Tibial artery (tissue), 4 donors: ENCODE data around the gene CFAP61.

Experiments
- DNase-seq, 2 donors: peaks; one replicate each; pipeline ENCODE4 v3.0.0-alpha.2; 2019
- H3K27ac ChIP-seq, 2 donors: fragments of 200-600 bp; sonication (generic) in 1 of 2; 1 replicate in 1 of 2; 2 replicates in 1 of 2; pipeline ENCODE4 v1.5.1; 2018 to 2019; ENCODE audit warnings: mild to moderate bottlenecking in 1 of 2
- H3K27me3 ChIP-seq, 2 donors: fragments of 200-600 bp; sonication (generic) in 1 of 2; one replicate each; pipeline versions ENCODE4 v1.5.1 to v1.6.0; 2016 to 2019
- H3K36me3 ChIP-seq, 3 donors: fragments of 200-600 bp; sonication (generic) in 2 of 3; one replicate each; pipeline ENCODE4 v1.5.1; 2016 to 2019; ENCODE audit warnings: mild to moderate bottlenecking in 2 of 3
- H3K4me1 ChIP-seq, 4 donors: fragments of 200-600 bp; sonication (generic) in 2 of 4; 1 replicate in 3 of 4; 2 replicates in 1 of 4; pipeline ENCODE4 v1.5.1; 2016 to 2019
- H3K4me3 ChIP-seq, 2 donors: fragments of 200-600 bp; sonication (generic) in 1 of 2; 1 replicate in 1 of 2; 2 replicates in 1 of 2; pipeline ENCODE4 v1.5.1; 2018 to 2019; ENCODE audit warnings: mild to moderate bottlenecking in 2 of 2
- H3K9me3 ChIP-seq, 3 donors: fragments of 200-600 bp; sonication (generic) in 1 of 3; one replicate each; pipeline ENCODE4 v1.5.1; 2016 to 2019
- CTCF ChIP-seq, 2 experiments: fragments of 200-600 bp in 1 of 2; fragments of 450-650 bp in 1 of 2; IDR thresholded peaks; one replicate each; pipeline ENCODE4 v1.5.1; 2017 to 2019; ENCODE audit warnings: antibody characterized with exemption in 2 of 2, mild to moderate bottlenecking in 1 of 2, moderate library complexity in 1 of 2
- intact Hi-C: fragments of 100-400 bp; cut with DNase I; formaldehyde crosslinking; loops from one replicate; pipeline ENCODE4 v1.15.0; 2023; ENCODE audit warnings: low total_unique reads

The CFAP61 gene

GRCh38 chr20:20393207-20394120, 341.1 kb downstream of the CFAP61 start:
- intact Hi-C loops: no loop called here
- TF ChIP-seq CTCF (IDR thresholded peaks at IDR 0.05): no peak
- Histone ChIP-seq H3K9me3 (no peaks in the 10 kb centered on the region), H3K4me1 (no peaks in the 10 kb centered on the region), H3K4me3 (no peak overlapping the region), H3K36me3 (peaks cover 0 to 70% (median 26%) of the 10 kb centered on the region in 3 donors), H3K27ac (no peak overlapping the region), H3K27me3 (no peaks in the 10 kb centered on the region)
- no peak for DNase-seq

- Histone ChIP-seq H3K27ac (no peak overlapping the region), H3K36me3 (peaks cover 0 to 65% (median 38%) of the 10 kb centered on the region in 3 donors), H3K27me3 (no peaks in the 10 kb centered on the region), H3K4me1 (no peaks in the 10 kb centered on the region), H3K9me3 (no peaks in the 10 kb centered on the region), H3K4me3 (no peak overlapping the region)
- no peak for DNase-seq
- no peak for TF ChIP-seq CTCF (IDR thresholded peaks at IDR 0.05)
- intact Hi-C loops: no loop called here
These were observed 342.8 kb downstream of the CFAP61 start for GRCh38 chr20:20395087-20395486.

- DNase-seq: no peak
- TF ChIP-seq CTCF (IDR thresholded peaks at IDR 0.05): no peak
- Histone ChIP-seq H3K27me3 (no peaks in the 10 kb centered on the region), H3K4me1 (no peaks in the 10 kb centered on the region), H3K4me3 (no peak overlapping the region), H3K36me3 (peaks cover 0 to 57% (median 38%) of the 10 kb centered on the region in 3 donors), H3K27ac (no peak overlapping the region), H3K9me3 (no peaks in the 10 kb centered on the region)
- intact Hi-C loops: no loop called here
These were observed 343.7 kb downstream of the CFAP61 start for GRCh38 chr20:20395903-20396568.

GRCh38 chr20:20396794-20397193, 344.5 kb downstream of the CFAP61 start:
- no peak for DNase-seq
- H3K27me3 ChIP-seq: no peaks in the 10 kb centered on the region
- H3K9me3 ChIP-seq: no peaks in the 10 kb centered on the region
- H3K36me3 ChIP-seq: peaks cover 0 to 49% (median 35%) of the 10 kb centered on the region in 3 donors
- H3K27ac ChIP-seq: no peak overlapping the region
- no peaks in the 10 kb centered on the region for H3K4me1 ChIP-seq
- H3K4me3 ChIP-seq: no peak overlapping the region
- intact Hi-C loops: no loop called here
- TF ChIP-seq CTCF (IDR thresholded peaks at IDR 0.05): no peak

GRCh38 chr20:20398123-20398522, 345.8 kb downstream of the CFAP61 start:
- no peaks in the 10 kb centered on the region for H3K27me3 ChIP-seq
- H3K4me3 ChIP-seq: no peak overlapping the region
- DNase-seq: no peak
- no peaks in the 10 kb centered on the region for H3K9me3 ChIP-seq
- H3K4me1 ChIP-seq: no peaks in the 10 kb centered on the region
- no peak overlapping the region for H3K27ac ChIP-seq
- intact Hi-C loops: no loop called here
- no peak for TF ChIP-seq CTCF (IDR thresholded peaks at IDR 0.05)
- peaks cover 0 to 36% (median 24%) of the 10 kb centered on the region in 3 donors for H3K36me3 ChIP-seq
